Stomach (tissue), 9 donors: ENCODE measurements around the gene ASIC2. TPM values are rescaled to one million over a fixed set of nuclear protein-coding genes. Genes with fewer than 3 reads are reported as not detected.

Source experiments
- DNase-seq, 2 donors: peaks; one replicate each; pipeline versions ENCODE4 v3.0.0 to v3.0.0-alpha.2; 2013 to 2019
- H3K27ac ChIP-seq, 5 donors: fragments of 200-600 bp in 4 of 5; sonication (generic) in 4 of 5; one replicate each; pipeline ENCODE4 v1.5.1; 2013 to 2019; ENCODE audit warnings: mild to moderate bottlenecking in 1 of 5, moderate library complexity in 1 of 5
- H3K27me3 ChIP-seq, 3 donors: fragments of 200-600 bp; sonication (generic); one replicate each; pipeline ENCODE4 v1.5.1; 2017 to 2019; ENCODE audit warnings: mixed run types in 1 of 3
- H3K36me3 ChIP-seq, 4 donors: fragments of 200-600 bp; sonication (generic); 1 replicate in 3 of 4; 2 replicates in 1 of 4; pipeline ENCODE4 v1.5.1; 2016 to 2019
- H3K4me1 ChIP-seq, 4 donors: fragments of 200-600 bp; sonication (generic); one replicate each; pipeline ENCODE4 v1.5.1; 2016 to 2019
- H3K4me3 ChIP-seq, 4 donors: fragments of 200-600 bp; sonication (generic) in 3 of 4; one replicate each; pipeline ENCODE4 v1.5.1; 2016 to 2019; ENCODE audit warnings: mild to moderate bottlenecking in 1 of 4
- H3K9me3 ChIP-seq, 4 donors: fragments of 200-600 bp; sonication (generic); one replicate each; pipeline ENCODE4 v1.5.1; 2016 to 2019
- CTCF ChIP-seq, 7 experiments: fragments of 450-650 bp in 4 of 7; fragments of 200-600 bp in 3 of 7; sonication (generic) in 3 of 7; IDR thresholded peaks; one replicate each; pipeline ENCODE4 v1.5.1; 2016 to 2019; ENCODE audit warnings: antibody characterized with exemption in 7 of 7, control low read depth in 2 of 7, mild to moderate bottlenecking in 1 of 7
- EP300 ChIP-seq: sonication (generic); formaldehyde crosslinking; IDR thresholded peaks from one replicate; pipeline ENCODE4 v1.6.1; 2017; ENCODE audit warnings: antibody characterized with exemption
- POLR2A ChIP-seq, 4 donors: fragments of 450-650 bp; IDR thresholded peaks; one replicate each; pipeline ENCODE4 v1.6.1; 2016; ENCODE audit warnings: antibody characterized with exemption in 4 of 4, control low read depth in 2 of 4, mild to moderate bottlenecking in 1 of 4, moderate library complexity in 1 of 4
- POLR2AphosphoS5 ChIP-seq, 3 donors: sonication (generic); formaldehyde crosslinking; IDR thresholded peaks; one replicate each; pipeline ENCODE4 v1.6.1; 2016; ENCODE audit warnings: antibody characterized with exemption in 3 of 3
- WGBS, 5 donors: extraction: QIAGEN DNeasy Blood & Tissue Kit in 3 of 5; methylation state at CpG; one replicate each; pipeline versions ENCODE4 v1.1.5 to v1.1.7; 2013 to 2018; 5-methylcytosine and 5-hydroxymethylcytosine counted together
- intact Hi-C: fragments of 100-400 bp; cut with DNase I; formaldehyde crosslinking; loops from one replicate; pipeline ENCODE4 v1.15.1; 2023; ENCODE audit warnings: low total_unique reads
- polyA plus RNA-seq, 3 donors: library from polyadenylated mRNA; stranded (reverse); fragments of 200-250 nt; gene quantifications; one replicate each; pipeline ENCODE4 v1.2.3, GENCODE V29; 2013
- total RNA-seq, 5 donors: library from RNA; depleted of rRNA; stranded (reverse); fragments of >200 nt; gene quantifications; one replicate each; pipeline versions ENCODE4 v1.1.0 to v1.2.3, GENCODE V29; 2014 to 2016
- donor health status: healthy with polysubstance abuse.
- donor health status: Bipolar disorder and iron deficiency.
- donor health status: healthy.

The ASIC2 gene
- total and polyA plus RNA-seq, 8 donors: 0.13 to 0.18 TPM; not detected in 6

DNA sequence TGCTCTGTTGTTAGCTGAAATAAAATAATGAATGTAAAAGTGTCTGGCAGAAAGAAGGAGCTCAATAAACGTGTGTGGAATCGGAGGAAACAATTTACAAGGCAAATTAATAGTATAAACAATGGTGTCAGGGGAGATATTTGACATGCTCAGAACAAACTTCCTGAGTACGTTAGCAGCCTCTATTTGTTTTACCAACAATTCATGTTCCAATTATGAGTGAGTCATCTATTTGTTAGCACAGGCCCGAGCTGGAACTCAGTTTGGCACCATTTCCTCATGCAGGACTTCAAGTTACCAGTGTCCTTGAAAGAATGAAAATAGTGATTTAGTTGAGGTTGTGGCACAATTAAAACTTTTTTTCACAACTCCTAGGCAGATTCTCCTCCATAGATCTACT is 9.1 kb downstream of the ASIC2 start:
- Histone ChIP-seq H3K9me3 (no peaks in the 10 kb centered on the region), H3K4me3 (no peak overlapping the region), H3K27ac (peak overlapping the region in 1 of 5 donors; percentile 32), H3K4me1 (peaks cover 0 to 18% (median 10%) of the 10 kb centered on the region in 4 donors), H3K36me3 (no peaks in the 10 kb centered on the region), H3K27me3 (peaks cover 0 to 26% (median 0%) of the 10 kb centered on the region in 3 donors)
- TF ChIP-seq POLR2AphosphoS5 (IDR thresholded peaks at IDR 0.05): peak in 1 of 3 donors; percentile 70
- no peak for TF ChIP-seq POLR2A (IDR thresholded peaks at IDR 0.05)
- intact Hi-C loops: no loop called here
- DNase-seq: peak; percentile 62 to 76
- 7 to 13% (median 10%) methylated on average over 4 of the region's 4 CpGs for WGBS, 5 donors

DNA sequence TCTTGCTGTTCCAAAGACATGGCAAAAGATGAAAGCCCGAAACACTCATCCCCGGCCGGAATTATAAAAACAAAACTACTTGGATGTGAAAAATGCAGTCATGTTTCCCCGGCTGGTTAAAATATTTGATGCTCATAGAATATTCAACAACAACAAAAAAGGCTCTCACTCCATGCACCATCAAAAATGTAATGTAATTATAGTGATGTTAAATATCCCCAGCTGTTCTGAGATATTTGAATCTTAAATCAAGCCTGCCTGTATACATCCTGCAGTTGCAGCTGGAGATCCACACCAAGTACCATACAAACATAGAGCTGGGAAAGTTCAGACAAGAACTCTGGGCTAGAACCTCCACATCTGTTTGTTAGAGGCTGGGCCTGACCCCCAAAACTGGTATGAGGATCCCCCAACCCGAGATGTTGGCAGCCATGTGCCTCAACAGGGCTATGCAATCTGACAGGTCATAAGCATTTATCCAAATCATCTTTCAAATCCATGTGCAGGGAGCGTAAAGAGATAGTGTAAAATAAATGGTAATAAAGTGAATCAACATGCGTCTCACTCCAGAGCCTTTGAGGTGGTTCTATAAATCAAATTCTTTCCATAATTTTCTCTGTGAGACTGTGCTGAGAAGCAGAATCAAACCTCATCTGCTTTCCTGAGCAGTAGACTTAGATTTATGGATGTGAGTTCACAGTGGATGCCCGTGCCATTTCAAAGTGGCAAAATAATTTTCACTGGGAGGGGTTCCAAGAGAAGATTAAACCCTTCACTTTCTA is 12.7 kb downstream of the ASIC2 start:
- peaks cover 0 to 14% (median 0%) of the 10 kb centered on the region in 3 donors for H3K27me3 ChIP-seq
- intact Hi-C loops: no loop called here
- H3K27ac ChIP-seq: no peak overlapping the region
- H3K9me3 ChIP-seq: no peaks in the 10 kb centered on the region
- WGBS, 5 donors: 65 to 79% (median 75%) methylated on average over 8 of the region's 8 CpGs
- H3K4me3 ChIP-seq: no peak overlapping the region
- no peak for DNase-seq
- peaks cover 0 to 18% (median 10%) of the 10 kb centered on the region in 4 donors for H3K4me1 ChIP-seq
- TF ChIP-seq CTCF (IDR thresholded peaks at IDR 0.05) (no peak), POLR2A (IDR thresholded peaks at IDR 0.05) (no peak), EP300 (no peak), POLR2AphosphoS5 (IDR thresholded peaks at IDR 0.05) (no peak)
- H3K36me3 ChIP-seq: no peaks in the 10 kb centered on the region

DNA sequence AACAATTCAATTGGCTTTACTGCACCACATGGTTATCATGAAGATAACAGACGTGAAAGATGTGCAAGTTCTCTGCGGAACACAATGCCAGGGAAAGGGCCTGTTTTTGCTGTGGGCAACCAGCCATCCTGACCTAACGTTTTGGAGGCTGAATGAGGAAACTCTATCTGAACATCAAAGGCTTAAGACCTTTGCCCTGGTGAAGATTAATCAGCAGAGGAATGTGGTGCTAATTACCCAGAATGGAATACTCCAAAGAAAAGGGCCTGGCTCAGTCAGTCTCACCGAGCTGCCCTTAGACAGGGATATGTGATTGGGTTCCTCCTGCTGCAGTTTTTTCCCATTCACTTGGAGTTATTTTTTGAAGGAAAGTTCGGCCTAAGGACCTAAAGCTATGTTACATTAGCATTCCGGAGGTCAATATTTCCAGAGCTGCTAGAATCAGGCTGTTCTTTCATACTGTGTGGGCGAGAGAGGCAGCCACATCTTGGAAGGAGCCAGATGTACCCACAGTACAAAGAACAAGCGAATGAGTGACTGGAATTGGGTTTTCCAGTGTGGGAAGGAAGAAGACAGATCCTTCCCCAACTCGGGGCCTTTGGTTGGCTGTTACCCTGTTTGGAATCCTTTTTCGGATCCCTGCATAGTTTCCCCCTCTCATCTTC is 15.5 kb downstream of the ASIC2 start:
- intact Hi-C loops: no loop called here
- no peak for DNase-seq
- 46 to 58% (median 56%) methylated on average over 10 of the region's 10 CpGs for WGBS, 5 donors

DNA sequence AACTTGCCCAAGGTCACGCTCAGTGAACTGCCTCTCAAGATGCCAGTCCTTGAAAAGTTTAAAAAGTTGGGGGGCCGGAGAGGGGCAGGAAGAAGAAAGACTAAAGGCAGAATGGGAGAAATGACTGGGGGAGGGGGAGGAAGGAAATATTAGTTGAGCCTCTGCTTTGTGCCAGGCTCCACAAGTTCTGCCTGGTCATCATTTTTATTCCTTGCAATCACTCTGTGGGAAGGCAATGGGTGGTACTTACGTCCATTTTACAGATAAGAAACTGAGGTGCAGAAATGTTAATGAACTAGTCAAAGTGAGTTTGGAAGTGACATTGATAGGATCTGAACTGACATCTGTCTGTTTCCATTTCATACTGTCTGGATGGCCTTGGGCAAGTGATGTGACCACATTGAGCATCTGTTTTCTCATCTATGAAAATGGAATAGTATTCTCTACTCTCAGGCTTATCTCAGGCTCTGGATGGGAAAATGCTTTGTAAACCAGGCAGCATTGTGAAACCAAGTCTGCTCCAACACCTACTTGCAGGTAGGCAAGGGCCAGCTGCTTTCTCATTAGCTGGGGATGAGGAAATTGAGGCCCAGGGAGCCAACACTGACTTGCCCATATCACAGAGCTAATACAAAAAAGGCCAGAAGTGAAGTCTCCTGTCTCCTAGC is 19.2 kb downstream of the ASIC2 start:
- TF ChIP-seq EP300: no peak
- no peak for TF ChIP-seq POLR2AphosphoS5 (IDR thresholded peaks at IDR 0.05)
- no peak for TF ChIP-seq CTCF (IDR thresholded peaks at IDR 0.05)
- TF ChIP-seq POLR2A (IDR thresholded peaks at IDR 0.05): no peak

More for the DNA sequence above, 15.5 kb downstream of the ASIC2 start:
- Histone ChIP-seq H3K27me3 (peaks cover 0 to 31% (median 0%) of the 10 kb centered on the region in 3 donors), H3K9me3 (no peaks in the 10 kb centered on the region), H3K4me3 (no peak overlapping the region), H3K4me1 (no peaks in the 10 kb centered on the region), H3K27ac (no peak overlapping the region), H3K36me3 (no peaks in the 10 kb centered on the region)
- TF ChIP-seq EP300 (no peak), POLR2AphosphoS5 (IDR thresholded peaks at IDR 0.05) (no peak), CTCF (IDR thresholded peaks at IDR 0.05) (no peak), POLR2A (IDR thresholded peaks at IDR 0.05) (no peak)

More for the DNA sequence above, 19.2 kb downstream of the ASIC2 start:
- intact Hi-C loops: no loop called here
- Histone ChIP-seq H3K4me3 (no peak overlapping the region), H3K36me3 (no peaks in the 10 kb centered on the region), H3K27me3 (peaks cover 0 to 37% (median 0%) of the 10 kb centered on the region in 3 donors), H3K27ac (no peak overlapping the region), H3K9me3 (no peaks in the 10 kb centered on the region), H3K4me1 (no peaks in the 10 kb centered on the region)
- DNase-seq: no peak
- WGBS, 5 donors: 55 to 80% (median 69%) methylated on average over 3 of the region's 3 CpGs
